Neural progenitor cell (in vitro differentiated cells): ENCODE results near the gene ST3GAL2.

Source experiments
- EZH2 ChIP-seq: fragments of 200-600 bp; sonication (generic); IDR thresholded peaks from 2 replicates; pipeline ENCODE4 v1.6.1; 2017; ENCODE audit warnings: antibody characterized with exemption, mild to moderate bottlenecking, moderate library complexity
- EZH2phosphoT487 ChIP-seq: fragments of 200-600 bp; sonication (generic); IDR thresholded peaks from 2 replicates; pipeline ENCODE4 v1.6.1; 2017; ENCODE audit warnings: antibody characterized with exemption
- TF ChIP-seq, protein P1 (sequence below): fragments of 200-600 bp; sonication (generic); IDR thresholded peaks from 2 replicates; pipeline ENCODE4 v1.5.1; 2017; ENCODE audit warnings: antibody characterized with exemption, mild to moderate bottlenecking

GRCh38 chr16:70429888-70430666, 8.8 kb downstream of the ST3GAL2 start:
- TF ChIP-seq, protein P1, sequence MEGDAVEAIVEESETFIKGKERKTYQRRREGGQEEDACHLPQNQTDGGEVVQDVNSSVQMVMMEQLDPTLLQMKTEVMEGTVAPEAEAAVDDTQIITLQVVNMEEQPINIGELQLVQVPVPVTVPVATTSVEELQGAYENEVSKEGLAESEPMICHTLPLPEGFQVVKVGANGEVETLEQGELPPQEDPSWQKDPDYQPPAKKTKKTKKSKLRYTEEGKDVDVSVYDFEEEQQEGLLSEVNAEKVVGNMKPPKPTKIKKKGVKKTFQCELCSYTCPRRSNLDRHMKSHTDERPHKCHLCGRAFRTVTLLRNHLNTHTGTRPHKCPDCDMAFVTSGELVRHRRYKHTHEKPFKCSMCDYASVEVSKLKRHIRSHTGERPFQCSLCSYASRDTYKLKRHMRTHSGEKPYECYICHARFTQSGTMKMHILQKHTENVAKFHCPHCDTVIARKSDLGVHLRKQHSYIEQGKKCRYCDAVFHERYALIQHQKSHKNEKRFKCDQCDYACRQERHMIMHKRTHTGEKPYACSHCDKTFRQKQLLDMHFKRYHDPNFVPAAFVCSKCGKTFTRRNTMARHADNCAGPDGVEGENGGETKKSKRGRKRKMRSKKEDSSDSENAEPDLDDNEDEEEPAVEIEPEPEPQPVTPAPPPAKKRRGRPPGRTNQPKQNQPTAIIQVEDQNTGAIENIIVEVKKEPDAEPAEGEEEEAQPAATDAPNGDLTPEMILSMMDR: no peak
- no peak for TF ChIP-seq EZH2
- no peak for TF ChIP-seq EZH2phosphoT487
